Endothelial cell of hepatic sinusoid (primary cell): Measurements from ENCODE around the gene JARID2.

Experiments used
- in situ Hi-C: cut with HindIII; loops from 2 replicates; pipeline ENCODE4 v1.10.0; 2017; ENCODE audit warnings: low sequenced_read_pairs

Gene JARID2

DNA sequence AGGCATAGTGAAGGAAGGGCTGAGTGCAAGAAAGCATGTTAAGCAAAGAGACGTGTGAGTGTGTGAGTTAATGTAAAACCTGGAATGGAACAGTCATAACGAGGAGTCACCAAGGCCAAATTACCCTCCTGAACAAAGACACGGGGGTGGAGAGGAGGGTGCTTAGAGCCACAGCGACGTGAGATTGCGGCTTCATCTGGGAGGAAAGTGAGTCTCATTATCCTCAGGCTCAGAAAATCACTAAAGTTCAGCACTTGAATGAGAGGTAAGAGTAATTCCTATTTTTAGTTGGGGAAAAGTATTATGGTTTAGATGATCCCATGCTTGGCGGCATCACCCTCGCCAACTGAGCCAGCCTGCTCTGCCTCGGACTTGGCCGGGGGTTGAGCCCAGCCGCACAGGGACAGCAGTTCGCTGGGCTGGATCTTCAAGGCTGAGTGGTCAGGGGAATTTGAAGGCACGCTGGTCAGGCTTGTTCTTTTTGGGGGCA lies 280.4 kb downstream of the JARID2 start:
- in situ Hi-C loops = loop anchor here (10.0 kb wide), 1 partner anchor 99 kb away; no protein-coding TSS in a partner anchor

DNA sequence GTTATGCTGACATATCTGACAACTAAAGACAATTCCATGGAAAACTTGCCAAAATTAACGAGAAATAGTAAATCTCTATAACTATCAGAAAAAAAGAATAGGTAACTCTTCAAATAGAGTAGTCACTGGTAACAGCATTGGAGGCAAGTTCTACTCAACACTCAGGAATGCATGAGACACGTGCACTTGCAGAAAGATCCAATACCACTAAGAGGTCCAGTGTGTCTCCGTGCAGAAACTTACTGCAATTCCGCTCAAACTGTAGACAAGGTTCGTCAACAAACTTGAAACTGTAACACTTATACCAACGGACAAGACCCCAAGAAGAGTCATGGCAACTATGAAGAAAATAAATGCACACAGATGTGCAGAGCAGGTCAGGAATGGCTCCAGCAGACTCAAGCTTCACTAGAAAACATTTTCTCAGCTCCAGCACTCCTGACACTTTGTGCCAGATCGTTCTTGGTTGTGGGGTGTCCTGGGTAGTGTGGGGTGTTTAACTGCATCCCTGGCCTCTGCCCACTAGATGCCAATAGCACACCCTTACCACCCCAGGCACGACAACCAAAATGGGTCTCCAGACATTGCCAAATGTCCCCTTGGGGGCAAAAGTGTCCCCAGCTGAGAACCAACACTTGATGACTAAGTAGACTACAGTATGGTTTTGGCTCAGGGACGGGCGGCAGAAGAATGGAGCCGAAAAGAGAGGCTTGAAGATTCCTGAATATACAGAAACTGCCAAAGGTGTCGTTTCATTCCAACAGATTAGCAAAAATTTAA lies 282.2 kb downstream of the JARID2 start:
- in situ Hi-C loops = loop anchor here (10.0 kb wide), 1 partner anchor 97 kb away; no protein-coding TSS in a partner anchor

DNA sequence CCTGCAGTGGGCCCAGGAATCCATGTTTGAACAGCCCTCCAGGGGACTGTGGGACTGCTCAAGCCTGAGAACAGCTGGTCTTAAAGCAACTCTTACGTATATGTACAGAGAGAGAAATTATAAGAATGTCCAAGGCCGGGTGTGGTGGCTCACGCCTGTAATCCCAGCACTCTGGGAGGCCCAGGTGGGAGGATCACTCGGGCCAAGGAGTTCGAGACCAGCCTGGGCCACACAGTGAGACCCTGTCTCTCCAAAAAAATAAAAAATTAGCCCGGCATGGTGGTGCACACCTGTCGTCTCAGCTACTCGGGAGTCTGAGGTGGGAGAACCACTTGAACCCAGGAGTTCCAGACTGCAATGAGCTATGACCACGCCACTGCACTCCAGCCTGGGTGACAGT lies 283.0 kb downstream of the JARID2 start:
- in situ Hi-C loops = loop anchor here (10.0 kb wide), 1 partner anchor 96 kb away; no protein-coding TSS in a partner anchor

DNA sequence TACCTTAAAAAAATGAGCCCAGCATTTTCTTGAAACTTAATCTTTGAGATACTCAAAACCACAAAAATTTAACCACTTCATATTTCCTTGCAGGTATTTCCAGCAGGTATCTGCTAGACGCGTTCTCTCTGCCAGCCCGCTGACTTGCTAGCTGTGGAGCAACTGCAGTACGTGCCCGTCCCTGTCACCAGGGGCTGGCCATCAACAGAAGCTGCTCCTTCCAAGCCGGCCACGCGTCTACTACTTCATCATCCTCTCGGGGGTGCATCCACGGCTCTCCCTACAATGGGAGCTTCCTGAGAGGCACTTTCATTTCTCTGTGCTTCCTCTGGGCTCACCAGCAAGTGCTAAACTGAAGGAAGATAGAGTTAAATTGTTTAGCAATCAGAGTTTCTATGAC lies 284.5 kb downstream of the JARID2 start:
- in situ Hi-C loops = no loop called here

DNA sequence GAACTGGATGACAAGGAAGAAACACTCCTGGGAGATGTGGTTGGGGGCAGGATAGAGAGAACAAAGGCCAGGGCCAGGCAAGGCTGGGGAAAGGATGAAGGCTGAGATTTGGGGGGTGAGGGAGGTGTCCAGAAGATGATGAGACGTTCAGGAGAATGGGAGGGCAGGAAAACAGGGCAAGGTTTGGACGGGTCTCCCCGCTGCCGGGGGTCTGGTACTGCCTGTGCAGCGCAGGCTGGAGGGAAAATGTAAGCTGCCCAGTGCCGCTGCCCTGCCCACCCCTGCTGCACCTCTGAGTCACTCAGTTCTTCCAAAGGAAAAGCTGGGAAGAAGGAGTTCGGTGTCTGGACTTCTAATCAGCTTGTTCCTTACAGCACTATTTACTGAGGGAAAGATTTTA lies 286.1 kb downstream of the JARID2 start:
- in situ Hi-C loops = no loop called here

DNA sequence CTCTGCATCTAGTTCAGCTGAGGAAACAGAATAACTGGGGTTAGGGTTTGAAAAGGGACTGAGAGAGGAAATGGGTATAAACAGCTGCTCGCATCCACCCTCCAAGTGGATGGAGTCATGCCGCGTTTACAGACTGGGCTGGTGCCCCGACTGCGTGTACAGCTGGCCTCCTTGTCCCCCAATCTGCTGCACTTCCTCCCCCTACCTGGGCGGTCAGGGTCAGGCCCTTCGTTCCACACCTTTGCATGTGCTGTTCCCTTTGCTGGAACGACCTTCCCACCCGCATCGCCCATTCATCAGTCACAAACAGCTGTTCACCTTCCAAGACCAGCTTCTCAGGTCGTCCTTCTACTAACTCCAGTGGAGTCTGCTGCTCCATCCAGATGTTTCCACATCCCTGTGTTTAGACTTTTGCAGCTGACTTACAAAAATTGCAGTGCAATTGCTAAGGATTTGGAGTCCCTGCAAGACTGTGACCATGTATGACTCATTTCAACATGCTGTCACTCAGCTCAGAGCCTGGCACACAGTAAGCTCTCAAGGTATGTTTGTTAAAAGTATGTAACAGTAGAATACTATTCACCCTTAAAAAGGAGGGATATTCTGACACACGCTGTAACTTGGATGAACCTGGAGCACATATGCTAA lies 287.6 kb downstream of the JARID2 start:
- in situ Hi-C loops = no loop called here

DNA sequence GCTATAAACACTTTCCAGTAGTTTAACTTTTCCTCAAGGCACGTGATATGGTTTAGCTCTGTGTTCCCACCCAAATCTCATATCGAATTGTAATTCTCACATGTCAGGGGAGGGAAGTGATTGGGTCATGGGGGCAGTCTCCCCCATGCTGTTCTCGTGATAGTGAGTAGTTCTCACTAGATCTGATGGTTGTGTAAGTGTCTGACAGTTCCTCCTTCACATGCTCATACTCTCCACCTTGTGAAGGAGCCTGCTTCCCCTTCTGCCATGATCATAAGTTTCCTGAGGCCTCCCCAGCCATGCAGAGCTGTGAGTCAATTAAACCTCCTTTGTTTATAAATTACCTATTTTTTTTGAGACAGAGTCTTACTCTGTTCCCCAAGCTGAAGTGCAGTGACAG lies 289.1 kb downstream of the JARID2 start:
- in situ Hi-C loops = no loop called here

DNA sequence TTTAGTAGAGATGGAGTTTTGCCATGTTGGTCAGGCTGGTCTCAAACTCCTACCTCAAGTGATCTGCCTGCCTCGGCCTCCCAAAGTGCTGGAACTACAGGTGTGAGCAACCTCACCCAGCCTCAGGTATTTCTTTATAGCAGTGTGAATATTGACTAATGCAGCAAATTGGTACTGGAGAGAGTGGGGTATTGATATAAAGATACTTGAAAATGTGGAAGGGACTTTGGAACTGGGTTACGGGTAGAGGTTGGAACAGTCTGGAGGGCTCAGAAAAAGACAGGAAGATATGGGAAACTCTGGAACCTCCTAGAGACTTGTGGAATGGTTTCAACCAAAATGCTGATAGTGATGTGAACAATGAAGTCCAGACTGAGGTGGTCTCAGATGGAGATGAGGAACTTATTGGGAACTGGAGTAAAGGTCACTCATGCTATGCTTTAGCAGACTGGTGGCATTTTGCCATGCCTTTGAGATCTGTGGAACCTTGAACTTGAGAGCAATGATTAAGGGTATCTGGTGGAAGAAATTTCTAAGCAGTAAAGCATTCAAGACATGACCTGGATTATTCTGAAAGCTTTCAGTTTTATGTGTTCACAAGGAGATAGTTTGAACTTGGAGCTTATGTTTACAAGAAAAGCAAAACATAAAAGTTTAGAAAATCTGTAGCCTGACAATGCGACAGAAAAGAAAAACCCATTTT lies 289.8 kb downstream of the JARID2 start:
- in situ Hi-C loops = no loop called here

DNA sequence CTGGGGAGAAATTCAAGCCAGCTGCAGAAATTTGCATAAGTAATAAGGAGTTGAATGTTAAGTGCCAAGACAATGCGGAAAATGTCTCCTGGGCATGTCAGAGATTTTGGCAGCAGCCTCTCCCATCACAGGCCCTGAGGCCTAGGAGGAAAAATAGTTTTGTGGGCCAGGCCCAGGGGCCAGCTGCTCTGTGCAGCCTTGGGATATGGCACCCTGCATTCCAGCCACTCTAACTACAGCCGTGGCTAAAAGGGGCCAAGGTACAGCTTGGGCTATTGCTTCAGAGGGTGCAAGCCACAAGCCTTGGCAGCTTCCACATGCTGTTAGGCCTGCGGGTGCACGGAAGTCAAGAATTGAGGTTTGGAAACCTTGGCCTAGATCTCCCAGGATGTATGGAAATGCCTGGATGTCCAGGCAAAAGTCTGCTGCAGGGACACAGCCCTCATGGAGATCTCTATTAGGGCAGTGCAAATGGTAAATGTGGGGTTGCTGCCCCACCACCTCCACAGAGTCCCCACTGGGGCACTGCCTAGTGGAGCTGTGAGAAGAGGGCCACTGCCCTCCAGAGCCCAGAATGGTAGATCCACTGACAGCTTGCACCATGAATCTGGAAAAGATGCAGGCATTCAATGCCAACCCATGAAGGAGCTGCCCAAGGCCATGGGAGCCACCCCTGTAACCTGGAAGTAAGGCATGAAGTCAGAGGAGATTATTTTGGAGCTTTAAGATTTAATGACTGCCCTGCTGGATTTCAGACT lies 290.5 kb downstream of the JARID2 start:
- in situ Hi-C loops = no loop called here

DNA sequence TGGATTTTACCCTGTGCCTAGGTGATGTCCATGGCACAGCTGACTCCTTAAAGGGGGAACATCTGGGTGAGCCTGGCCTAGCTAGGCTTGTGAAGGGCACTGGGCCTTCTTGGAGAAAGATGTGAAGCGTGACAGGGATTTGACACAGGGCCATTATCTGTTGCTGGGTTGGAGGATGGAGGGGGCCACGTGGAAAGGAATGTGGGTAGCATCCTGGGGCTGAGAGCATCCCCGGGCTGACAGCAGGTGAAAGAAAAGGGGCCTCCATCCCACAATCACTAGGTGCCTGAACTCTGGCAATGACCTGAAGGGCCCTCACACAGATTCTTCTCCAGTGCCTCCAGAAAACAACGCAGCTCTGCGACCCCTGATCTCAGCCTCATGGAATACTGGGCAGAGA lies 292.2 kb downstream of the JARID2 start:
- in situ Hi-C loops = no loop called here

DNA sequence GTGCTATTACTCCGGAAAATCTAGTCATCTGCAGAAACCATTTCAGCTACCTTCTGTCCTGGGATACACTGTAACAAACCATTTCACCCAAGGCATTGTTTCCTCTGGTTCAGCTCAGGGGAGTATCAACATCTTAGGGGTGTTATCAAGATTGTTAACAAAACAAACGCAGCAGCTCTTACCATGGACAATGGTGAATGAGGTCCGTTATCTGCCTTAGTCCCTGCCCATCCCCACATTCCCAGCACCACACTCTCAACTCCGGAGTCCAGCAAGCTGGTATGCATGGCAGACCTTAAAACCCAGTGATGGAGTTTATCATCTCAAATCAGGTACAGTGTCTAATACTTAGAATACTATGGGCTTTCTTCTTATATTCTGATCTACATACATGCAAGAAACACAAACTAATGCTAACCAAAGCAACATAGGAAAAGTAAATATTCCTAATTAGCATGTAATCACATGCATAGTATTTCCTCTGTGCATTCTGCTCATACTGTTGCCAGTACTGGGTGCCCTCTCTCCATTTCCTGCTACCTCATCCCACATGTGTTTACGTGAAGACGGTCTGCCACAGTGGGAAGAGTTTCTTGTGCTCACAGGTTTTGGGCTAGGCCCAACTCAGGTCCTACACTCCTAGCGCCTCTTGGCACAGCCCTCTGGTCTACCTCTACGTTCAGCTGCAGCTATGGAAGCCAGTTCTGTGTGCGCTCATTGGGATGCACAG lies 293.1 kb downstream of the JARID2 start:
- in situ Hi-C loops = no loop called here

DNA sequence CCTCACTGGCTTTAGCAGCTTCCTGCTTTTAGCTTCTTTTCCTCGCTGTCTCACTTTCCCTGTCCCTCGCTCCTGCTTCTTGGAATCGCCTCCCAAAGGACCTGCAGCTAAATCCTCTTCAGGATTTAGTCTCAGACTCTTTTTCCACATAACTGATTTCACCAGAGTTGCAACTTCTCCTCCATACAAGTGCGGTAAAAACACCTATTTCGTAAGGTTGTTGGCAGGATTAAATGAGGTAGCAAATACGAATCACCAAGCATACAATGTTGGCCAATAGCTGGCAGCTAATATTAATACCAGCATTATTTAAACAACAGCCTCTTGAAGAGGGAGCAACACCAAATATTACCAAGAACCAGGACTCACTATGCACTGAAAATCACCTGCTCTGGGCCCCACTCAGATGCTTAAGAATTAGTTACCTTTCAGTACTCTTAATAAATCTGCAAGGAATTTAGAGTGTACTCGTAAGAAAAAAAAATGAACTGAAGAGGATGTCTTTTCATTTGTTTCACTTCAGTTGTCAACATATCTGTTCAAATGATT lies 293.9 kb downstream of the JARID2 start:
- in situ Hi-C loops = loop anchor here (5.0 kb wide), 1 partner anchor 53 kb away; no protein-coding TSS in a partner anchor

DNA sequence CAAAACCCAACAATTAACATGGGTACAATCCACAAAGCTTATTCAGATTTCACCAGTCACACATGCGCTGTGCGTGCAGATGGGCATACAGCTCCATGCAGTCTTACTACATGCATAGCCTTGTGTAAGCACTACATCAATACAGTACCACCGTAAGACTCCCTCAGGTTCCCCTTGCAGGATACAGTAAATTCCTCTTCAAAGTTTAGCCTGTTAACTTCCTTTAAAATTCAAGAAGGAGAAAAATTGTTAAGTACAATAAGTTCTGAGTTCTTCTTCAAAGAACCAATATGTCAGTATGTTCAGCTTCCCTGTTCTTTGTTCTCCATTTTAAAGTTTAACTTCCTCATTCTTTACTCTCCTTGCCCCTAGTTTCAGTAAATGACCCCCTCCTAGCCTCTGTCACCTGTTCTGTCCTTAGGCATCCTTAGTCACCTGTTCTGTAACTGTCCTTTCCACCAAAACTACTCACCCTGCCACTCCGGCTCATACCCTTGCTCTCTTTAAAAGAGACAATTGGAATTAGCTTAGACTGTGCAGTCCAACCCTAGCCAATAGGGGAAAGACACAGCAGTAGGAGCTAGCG lies 297.6 kb downstream of the JARID2 start:
- in situ Hi-C loops = loop anchor here (5.0 kb wide), 1 partner anchor 49 kb away; no protein-coding TSS in a partner anchor

DNA sequence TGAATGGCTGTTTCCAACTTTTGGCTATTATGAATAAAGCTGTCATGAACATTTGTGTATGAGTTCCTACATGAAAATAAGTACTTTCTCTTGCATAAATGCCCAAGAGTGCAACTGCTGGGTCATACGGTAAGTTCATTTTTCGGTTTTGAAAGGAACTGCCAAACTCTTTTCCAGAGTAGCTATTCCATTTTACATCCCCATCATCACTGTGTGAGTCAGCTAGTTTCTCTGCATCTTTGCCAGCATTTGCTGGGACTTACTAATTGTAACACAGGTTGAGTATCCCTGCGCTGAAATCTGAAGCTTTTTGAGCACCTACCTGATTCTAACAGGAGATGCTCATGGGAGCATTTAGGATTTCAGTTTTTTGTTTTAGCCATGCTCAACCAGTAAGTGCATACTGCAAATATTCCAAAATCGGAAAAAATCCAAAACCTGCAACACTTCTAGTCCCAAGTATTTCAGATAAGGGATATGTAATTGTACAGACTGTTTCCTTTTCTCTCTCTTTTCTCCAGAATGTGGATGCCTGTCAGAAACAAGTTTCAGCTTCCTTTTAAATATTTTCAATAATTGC lies 298.5 kb downstream of the JARID2 start:
- in situ Hi-C loops = loop anchor here (5.0 kb wide), 1 partner anchor 48 kb away; no protein-coding TSS in a partner anchor

DNA sequence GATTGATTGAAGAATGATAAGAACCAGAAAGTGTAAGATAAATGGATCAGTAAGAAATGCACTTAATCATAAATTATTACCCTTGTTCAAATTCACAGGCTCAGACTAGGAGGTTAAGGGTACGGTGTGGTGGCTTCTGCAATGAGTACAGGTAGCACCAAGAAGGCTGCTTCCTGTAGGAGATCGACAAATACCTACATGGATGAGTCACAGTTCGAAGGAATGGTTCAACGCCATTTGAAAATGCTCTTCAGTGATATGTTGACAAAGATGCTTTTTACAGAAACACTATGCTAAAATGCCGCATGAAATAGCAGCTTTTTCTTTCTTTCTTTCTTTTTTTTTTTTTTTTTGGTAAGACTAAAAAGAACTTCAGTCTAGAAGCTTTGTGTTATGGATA lies 300.7 kb downstream of the JARID2 start:
- in situ Hi-C loops = no loop called here

DNA sequence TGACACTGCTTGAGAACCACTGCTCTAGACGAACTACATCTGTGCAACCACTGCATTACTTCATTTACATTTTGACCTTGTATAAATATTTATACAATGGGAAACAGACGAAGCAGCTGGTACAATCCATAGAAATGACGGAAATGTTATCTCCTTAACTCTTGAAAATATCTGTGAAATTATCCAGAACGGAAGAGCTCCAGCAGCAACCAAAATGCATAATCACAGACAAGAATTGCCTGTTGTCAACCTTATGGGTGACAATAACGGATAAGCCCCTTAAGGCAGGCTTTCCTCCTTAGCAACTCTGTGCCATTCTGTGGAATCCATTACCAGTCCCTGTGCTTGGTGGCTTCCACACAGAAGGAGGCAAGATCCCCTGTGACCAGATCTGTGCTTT lies 301.5 kb downstream of the JARID2 start:
- in situ Hi-C loops = no loop called here

DNA sequence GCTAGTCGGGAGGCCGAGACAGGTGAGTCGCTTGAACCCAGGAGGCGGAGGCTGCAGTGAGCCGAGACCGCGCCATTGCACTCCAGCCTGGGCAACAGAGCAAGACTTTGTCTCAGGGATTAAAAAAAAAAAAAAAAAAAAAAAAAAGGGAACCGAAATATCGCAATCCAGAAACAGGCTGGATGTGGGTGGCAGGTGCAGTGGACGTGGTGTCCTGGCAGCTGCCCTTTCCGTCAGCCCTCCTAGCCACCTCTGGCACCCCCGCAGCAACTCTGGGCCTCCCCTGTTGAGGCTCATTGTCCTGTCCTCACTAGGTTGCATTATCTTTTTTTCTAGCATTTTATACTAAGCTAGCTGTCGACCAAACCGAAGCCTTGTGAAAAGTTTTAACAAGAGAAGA lies 303.5 kb downstream of the JARID2 start:
- in situ Hi-C loops = no loop called here

DNA sequence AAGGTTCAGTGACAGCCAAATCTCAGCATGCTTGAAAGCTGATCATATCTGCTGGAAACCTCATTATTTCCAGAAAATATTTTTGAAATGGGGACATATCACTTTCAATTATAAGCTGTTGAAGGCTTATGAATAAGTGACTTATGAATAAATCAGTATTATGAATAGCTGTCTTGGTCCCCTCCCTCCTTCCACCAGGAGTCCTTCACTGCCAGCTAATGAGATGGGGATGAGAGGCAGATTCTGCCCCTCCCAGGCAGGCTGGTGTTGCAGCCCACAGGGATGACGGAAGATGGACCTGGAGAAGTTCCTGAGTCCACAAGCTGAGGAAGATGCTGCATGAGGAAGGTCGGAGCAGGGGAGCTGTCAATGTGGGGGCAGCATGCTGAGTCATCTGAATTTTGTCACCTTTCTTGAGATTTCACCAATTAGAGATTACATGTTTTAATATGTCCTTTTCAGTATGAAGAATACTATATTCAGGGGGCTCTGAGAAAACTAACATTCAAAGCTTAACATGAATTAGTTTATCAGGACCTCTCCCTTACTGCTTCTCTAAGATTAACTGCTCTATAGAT lies 304.8 kb downstream of the JARID2 start:
- in situ Hi-C loops = no loop called here

DNA sequence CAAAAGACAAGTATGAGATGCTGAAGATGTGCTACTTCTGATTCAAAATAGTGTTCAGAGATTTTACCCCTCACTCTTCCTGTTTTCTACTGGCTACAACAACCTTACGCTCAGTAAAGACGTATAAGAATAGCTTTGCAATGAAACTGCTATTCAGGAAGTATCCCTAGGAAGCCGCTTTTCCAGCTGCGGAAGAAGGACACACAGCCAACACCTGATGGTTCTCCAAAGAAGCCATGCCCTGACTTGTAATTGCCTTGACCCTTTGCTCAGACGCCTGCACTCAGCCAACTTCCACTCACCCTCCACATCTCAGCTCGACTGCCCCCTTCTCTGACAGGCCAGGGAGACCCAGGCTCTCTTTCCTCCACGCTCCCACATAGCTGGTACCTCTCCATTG lies 305.4 kb downstream of the JARID2 start:
- in situ Hi-C loops = no loop called here
